ENCODE measurements around the gene GPRC5C. TPM values are rescaled to one million over a fixed set of nuclear protein-coding genes. Genes with fewer than 3 reads are reported as not detected.
A peak's percentile ranks its signal among the peaks of the same experiment; 100 is the strongest.

The GPRC5C gene
- total and polyA plus RNA-seq, 2 of the 13 experiments (the other 11 are each of a cell fraction or from before 2014, with no cell fraction given): 85.6 to 300 TPM

GRCh38 chr17:74452841-74453661 is 21.2 kb downstream of the GPRC5C start (continued):
- TF ChIP-seq SKIL (CRISPR knock-in tag; IDR thresholded peaks at IDR 0.05; ENCODE audit: borderline replicate concordance) (no peak), RAD51 (IDR thresholded peaks at IDR 0.05; ENCODE audit: borderline replicate concordance) (no peak), ZNF569 (CRISPR knock-in tag; IDR thresholded peaks at IDR 0.05; ENCODE audit: borderline replicate concordance) (no peak), ETS1 (CRISPR knock-in tag; IDR thresholded peaks at IDR 0.05) (no peak), NFAT5 (CRISPR knock-in tag; IDR thresholded peaks at IDR 0.05) (no peak), ELF4 (CRISPR knock-in tag; IDR thresholded peaks at IDR 0.05; ENCODE audit: borderline replicate concordance) (no peak), ZNF44 (CRISPR knock-in tag; IDR thresholded peaks at IDR 0.05) (0 out of 2 replicates have a peak, but pooled peaks have one; percentile 43), ZBTB14 (CRISPR knock-in tag; IDR thresholded peaks at IDR 0.05) (no peak), KLF12 (CRISPR knock-in tag; IDR thresholded peaks at IDR 0.05; ENCODE audit: borderline replicate concordance) (no peak), ATM (IDR thresholded peaks at IDR 0.05; ENCODE audit: borderline replicate concordance) (no peak), HMG20A (CRISPR knock-in tag; IDR thresholded peaks at IDR 0.05; ENCODE audit: borderline replicate concordance) (peak; percentile 12; the same call in 1 of the 2 replicates), ZNF678 (CRISPR knock-in tag; IDR thresholded peaks at IDR 0.05) (no peak), ONECUT2 (CRISPR knock-in tag; IDR thresholded peaks at IDR 0.05) (no peak), ERF (CRISPR knock-in tag; IDR thresholded peaks at IDR 0.05) (no peak), HOXA9 (CRISPR knock-in tag; IDR thresholded peaks at IDR 0.05; ENCODE audit: borderline replicate concordance) (no peak), ZNF552 (CRISPR knock-in tag; IDR thresholded peaks at IDR 0.05; ENCODE audit: borderline replicate concordance) (no peak), ZNF709 (CRISPR knock-in tag; IDR thresholded peaks at IDR 0.05) (no peak), RFXAP (CRISPR knock-in tag; IDR thresholded peaks at IDR 0.05; ENCODE audit: borderline replicate concordance) (no peak), ZFP37 (CRISPR knock-in tag; IDR thresholded peaks at IDR 0.05; ENCODE audit: borderline replicate concordance) (no peak), ZNF766 (CRISPR knock-in tag; IDR thresholded peaks at IDR 0.05; ENCODE audit: borderline replicate concordance) (no peak)

Measured in HepG2 (cell line).